VCaP (cell line): Measurements from ENCODE around the gene GSG1.
"Not testable (repeated sequence)": the region's sequence is repeated elsewhere in the genome, so short reads cannot be mapped to it uniquely, and the experiment has no call there.

Source experiments
- H3K27ac ChIP-seq: fragments of 450-650 bp; 2 replicates; pipeline ENCODE4 v1.5.1; 2017
- CTCF ChIP-seq: fragments of 450-650 bp; conservative IDR thresholded peaks from 2 replicates; pipeline ENCODE4 v1.5.1; 2017; ENCODE audit warnings: mild to moderate bottlenecking, moderate library complexity

Gene GSG1

GRCh38 chr12:13090054-13090453 is 13.4 kb downstream of the GSG1 start:
- H3K27ac ChIP-seq = no peak overlapping the region
- TF ChIP-seq CTCF = no peak

- no peak overlapping the region for H3K27ac ChIP-seq
- no peak for TF ChIP-seq CTCF
These were observed 15.0 kb downstream of the GSG1 start for GRCh38 chr12:13088496-13088895.

- no peak for TF ChIP-seq CTCF
- H3K27ac ChIP-seq = no peak overlapping the region
These were observed 15.7 kb downstream of the GSG1 start for GRCh38 chr12:13087766-13088165.

- TF ChIP-seq CTCF = no peak
These were observed 17.3 kb downstream of the GSG1 start for GRCh38 chr12:13085968-13086686.

GRCh38 chr12:13084898-13085640 is 18.4 kb downstream of the GSG1 start:
- H3K27ac ChIP-seq = no peak overlapping the region
- TF ChIP-seq CTCF = no peak

More at GRCh38 chr12:13085968-13086686, 17.3 kb downstream of the GSG1 start:
- no peak overlapping the region for H3K27ac ChIP-seq

- H3K27ac ChIP-seq = not testable (repeated sequence)
These were observed 19.8 kb downstream of the GSG1 start for GRCh38 chr12:13083638-13084037.

GRCh38 chr12:13082861-13083260 is 20.6 kb downstream of the GSG1 start:
- TF ChIP-seq CTCF = no peak
- no peak overlapping the region for H3K27ac ChIP-seq

GRCh38 chr12:13080266-13080665 is 23.2 kb downstream of the GSG1 start:
- peak overlapping the region; percentile 22; the same call in 1 of the 2 replicates for H3K27ac ChIP-seq
- no peak for TF ChIP-seq CTCF
